Spinal cord (tissue), 10 donors: ENCODE data around the gene C1orf167. TPM values are rescaled to one million over a fixed set of nuclear protein-coding genes. Genes with fewer than 3 reads are reported as not detected.

ENCODE experiments used
- DNase-seq, 6 donors: peaks; one replicate each; pipeline versions ENCODE4 v3.0.0 to v3.0.0-alpha.2; 2013 to 2015; ENCODE audit warnings: low spot score in 6 of 6, low read depth in 4 of 6
- H3K27ac ChIP-seq: one replicate; pipeline ENCODE4 v1.5.1; 2013; ENCODE audit warnings: low read depth, low read length, control low read depth
- H3K27me3 ChIP-seq: one replicate; pipeline ENCODE4 v1.6.1; 2013; ENCODE audit warnings: low read length; ENCODE audit not compliant: control insufficient read depth, insufficient read depth
- H3K36me3 ChIP-seq: one replicate; pipeline ENCODE4 v1.6.1; 2013; ENCODE audit warnings: low read length; ENCODE audit not compliant: control insufficient read depth, insufficient read depth
- H3K4me1 ChIP-seq: one replicate; pipeline ENCODE4 v1.6.1; 2013; ENCODE audit warnings: low read length; ENCODE audit not compliant: control insufficient read depth, insufficient read depth
- H3K4me3 ChIP-seq: one replicate; pipeline ENCODE4 v1.5.1; 2013; ENCODE audit warnings: low read depth, low read length, control low read depth
- H3K9me3 ChIP-seq: one replicate; pipeline ENCODE4 v1.6.1; 2013; ENCODE audit warnings: low read length; ENCODE audit not compliant: control insufficient read depth, insufficient read depth
- WGBS: methylation state at CpG from one replicate; pipeline ENCODE4 v1.1.5; 2013; ENCODE audit warnings: missing lambda C conversion rate; ENCODE audit not compliant: insufficient coverage; 5-methylcytosine and 5-hydroxymethylcytosine counted together
- long read RNA-seq, 4 donors: transcript quantifications; one replicate each; lab custom pipeline, GENCODE V29; 2026
- polyA plus RNA-seq, 2 donors: library from polyadenylated mRNA; unstranded; fragments of 120-200 nt; gene quantifications; one replicate each; pipeline ENCODE4 v1.2.1, GENCODE V29; 2013; ENCODE audit not compliant: insufficient read length in 2 of 2
- total RNA-seq, 2 donors: library from RNA; depleted of rRNA in 1 of 2; stranded (reverse); fragments of 120-200 nt in 1 of 2; fragments of >200 nt in 1 of 2; gene quantifications; one replicate each; pipeline versions ENCODE4 v1.2.3 to v1.2.4, GENCODE V29; 2013 to 2014
- donor health status: healthy.

Gene C1orf167
- total RNA-seq: 1 to 10 TPM in 1 of 2 donors, under 1 TPM in 1; 0.30 to 4.7 TPM
- under 1 TPM in 1 of 2 donors, not detected in 1; 0.23 TPM for polyA plus RNA-seq
- long read RNA-seq, donor 1: 0 reads
- long read RNA-seq, donor 2: 0 reads
- long read RNA-seq, donor 3: 0 reads
- long read RNA-seq, donor 4: 0 reads

DNA sequence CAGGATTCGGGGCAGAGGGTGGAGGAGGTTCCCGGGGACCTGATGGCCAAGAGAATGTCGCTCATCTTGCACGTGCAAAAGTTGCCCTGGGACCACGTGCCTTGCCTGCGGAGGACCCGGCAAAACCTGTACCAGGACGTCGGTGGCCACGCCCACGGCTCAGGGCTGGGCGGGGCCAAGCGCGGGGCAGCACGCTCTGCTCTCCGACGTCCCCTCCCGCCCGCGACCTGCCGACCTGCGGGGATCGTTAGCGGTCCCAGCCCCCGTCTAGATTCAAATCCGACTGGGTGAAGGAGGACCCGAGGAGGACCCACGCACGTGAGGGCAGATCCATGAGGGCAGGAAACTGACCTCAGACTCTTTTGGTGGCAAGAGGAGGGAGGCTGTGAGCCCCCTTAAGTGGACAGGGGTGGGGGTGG, at the start of gene C1orf167:
TSS of gene C1orf167 (plus strand) at position 206 of the 419 bp plus-strand sequence. CDS start 2,208 bp downstream, outside the sequence.
- H3K4me3 ChIP-seq: no peak within 1 kb of the TSS
- H3K4me1 ChIP-seq: peaks cover 6% of the 10 kb centered on the region
- H3K9me3 ChIP-seq: no peaks in the 10 kb centered on the region
- no peaks in the 10 kb centered on the region for H3K36me3 ChIP-seq
- no peak for DNase-seq
- H3K27ac ChIP-seq: no peak within 1 kb of the TSS
- 6% methylated on average over 29 of the region's 29 CpGs for WGBS
- peaks cover 12% of the 10 kb centered on the region for H3K27me3 ChIP-seq

- no peaks in the 10 kb centered on the region for H3K9me3 ChIP-seq
- no peaks in the 10 kb centered on the region for H3K27me3 ChIP-seq
- H3K36me3 ChIP-seq: peaks cover 25% of the 10 kb centered on the region
- WGBS: 100% methylated on average over 5 of the region's 8 CpGs
- peaks cover 15% of the 10 kb centered on the region for H3K4me1 ChIP-seq
- H3K27ac ChIP-seq: no peak overlapping the region
- no peak overlapping the region for H3K4me3 ChIP-seq
- DNase-seq: no peak
Observed at GRCh38 chr1:11712285-11712684, 49.7 kb upstream of the C1orf167 start.

GRCh38 chr1:11713095-11713494, 48.9 kb upstream of the C1orf167 start:
- Histone ChIP-seq H3K4me1 (peaks cover 7% of the 10 kb centered on the region), H3K27ac (no peak overlapping the region), H3K9me3 (no peaks in the 10 kb centered on the region), H3K4me3 (no peak overlapping the region), H3K27me3 (no peaks in the 10 kb centered on the region), H3K36me3 (peaks cover 20% of the 10 kb centered on the region)
- WGBS: 67% methylated on average over 10 of the region's 11 CpGs
- DNase-seq: no peak

GRCh38 chr1:11714831-11715575, 47.0 kb upstream of the C1orf167 start:
- DNase-seq: peak in 2 of 6 donors; percentile 16 to 93
- Histone ChIP-seq H3K36me3 (peaks cover 13% of the 10 kb centered on the region), H3K9me3 (no peaks in the 10 kb centered on the region), H3K27me3 (no peaks in the 10 kb centered on the region), H3K27ac (no peak overlapping the region), H3K4me1 (peaks cover 15% of the 10 kb centered on the region), H3K4me3 (no peak overlapping the region)
- WGBS: 75% methylated on average over 19 of the region's 24 CpGs

- H3K27me3 ChIP-seq: no peaks in the 10 kb centered on the region
- no peaks in the 10 kb centered on the region for H3K9me3 ChIP-seq
- peak overlapping the region; percentile 24 for H3K4me3 ChIP-seq
- H3K4me1 ChIP-seq: peaks cover 14% of the 10 kb centered on the region
- peaks cover 9% of the 10 kb centered on the region for H3K36me3 ChIP-seq
- WGBS: 10% methylated on average over 30 of the region's 44 CpGs
- H3K27ac ChIP-seq: no peak overlapping the region
- DNase-seq: peak in 4 of 6 donors; percentile 58 to 93 (median 78)
Observed at GRCh38 chr1:11719313-11720032, 42.5 kb upstream of the C1orf167 start.

DNA sequence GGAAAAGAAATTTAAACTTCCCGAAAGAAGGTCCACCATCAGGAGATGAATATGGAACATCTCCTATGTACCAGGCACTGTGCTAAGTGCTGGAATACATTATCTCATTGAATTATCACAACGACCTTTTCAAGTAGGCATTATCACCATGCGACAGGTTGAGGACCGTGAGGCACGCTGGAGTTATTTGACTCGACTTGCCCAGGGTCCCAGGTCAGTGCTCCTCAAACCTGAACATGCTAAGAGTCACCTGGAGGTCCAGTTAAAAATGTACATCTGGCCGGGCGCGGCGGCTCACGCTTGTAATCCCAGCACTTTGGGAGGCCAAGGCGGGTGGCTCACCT, 42.0 kb upstream of the C1orf167 start:
- no peak overlapping the region for H3K27ac ChIP-seq
- no peaks in the 10 kb centered on the region for H3K9me3 ChIP-seq
- peaks cover 13% of the 10 kb centered on the region for H3K4me1 ChIP-seq
- no peak overlapping the region for H3K4me3 ChIP-seq
- WGBS: 89% methylated on average over 11 of the region's 12 CpGs
- no peaks in the 10 kb centered on the region for H3K27me3 ChIP-seq
- peaks cover 4% of the 10 kb centered on the region for H3K36me3 ChIP-seq
- no peak for DNase-seq

DNA sequence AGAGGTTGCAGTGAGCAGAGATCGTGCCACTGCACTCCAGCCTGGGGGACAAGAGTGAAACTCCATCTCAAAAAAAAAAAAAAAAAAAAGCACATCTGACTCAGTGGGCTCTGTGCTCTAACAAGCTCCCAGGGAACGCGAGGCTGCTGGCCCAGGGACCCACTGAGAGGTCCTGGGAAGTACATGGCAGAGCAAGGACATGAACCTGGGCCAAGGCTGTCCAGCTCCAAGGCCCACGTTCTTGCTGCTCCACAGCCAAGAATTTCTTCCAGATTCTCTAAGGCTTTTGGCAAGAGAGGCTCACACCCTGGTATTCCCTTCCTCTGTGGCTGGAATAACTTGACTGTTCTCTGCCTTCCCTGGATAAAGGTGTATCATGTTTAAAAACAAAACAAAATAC, 41.5 kb upstream of the C1orf167 start:
- H3K27me3 ChIP-seq: no peaks in the 10 kb centered on the region
- peak in 1 of 6 donors; percentile 60 for DNase-seq
- WGBS: 72% methylated on average over 3 of the region's 4 CpGs
- peaks cover 11% of the 10 kb centered on the region for H3K4me1 ChIP-seq
- no peak overlapping the region for H3K4me3 ChIP-seq
- peaks cover 4% of the 10 kb centered on the region for H3K36me3 ChIP-seq
- H3K9me3 ChIP-seq: no peaks in the 10 kb centered on the region
- no peak overlapping the region for H3K27ac ChIP-seq

DNA sequence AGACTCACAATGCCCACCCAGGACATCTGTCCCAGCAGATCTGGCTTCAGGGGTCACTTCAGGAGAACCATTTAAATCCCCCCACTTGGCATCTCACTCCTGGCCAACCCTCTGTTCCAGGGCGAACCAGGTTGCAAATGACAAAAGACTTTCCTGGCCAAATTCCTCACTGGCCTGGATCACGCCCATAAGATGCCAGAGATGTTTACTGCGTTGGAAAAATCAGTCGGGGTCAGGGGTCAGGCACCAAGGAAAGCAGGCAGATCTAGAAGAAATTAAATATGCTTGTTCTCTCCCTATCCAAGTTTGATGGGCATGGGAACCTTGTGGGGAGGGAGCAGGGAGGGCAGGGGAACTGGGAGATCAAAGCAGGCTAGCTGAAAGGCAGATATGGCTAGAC, 40.7 kb upstream of the C1orf167 start:
- DNase-seq: no peak
- no peaks in the 10 kb centered on the region for H3K27me3 ChIP-seq
- H3K27ac ChIP-seq: no peak overlapping the region
- WGBS: 89% methylated on average over 4 of the region's 4 CpGs
- H3K9me3 ChIP-seq: no peaks in the 10 kb centered on the region
- peaks cover 11% of the 10 kb centered on the region for H3K4me1 ChIP-seq
- H3K4me3 ChIP-seq: no peak overlapping the region
- H3K36me3 ChIP-seq: peaks cover 4% of the 10 kb centered on the region

DNA sequence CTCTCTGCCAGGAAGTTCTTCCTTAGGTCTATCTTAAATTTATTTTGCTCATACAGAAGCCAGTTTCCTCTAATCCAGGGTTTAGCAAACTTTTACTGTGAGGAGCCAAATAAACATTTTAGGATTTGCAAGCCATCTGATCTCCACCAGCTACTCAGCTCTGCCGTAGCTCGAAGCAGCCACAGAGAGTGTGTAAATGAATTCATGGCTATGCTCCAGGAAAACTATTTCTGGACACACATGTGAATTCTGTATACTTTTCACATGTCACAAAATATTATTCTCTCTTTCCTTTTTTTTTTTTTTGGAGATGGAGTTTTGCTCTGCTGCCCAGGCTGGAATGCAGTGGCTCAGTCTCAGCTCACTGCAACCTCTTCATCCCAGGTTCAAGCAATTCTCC, 39.5 kb upstream of the C1orf167 start:
- H3K9me3 ChIP-seq: no peaks in the 10 kb centered on the region
- peak in 1 of 6 donors; percentile 87 for DNase-seq
- H3K4me3 ChIP-seq: no peak overlapping the region
- H3K27ac ChIP-seq: no peak overlapping the region
- H3K27me3 ChIP-seq: no peaks in the 10 kb centered on the region
- peaks cover 11% of the 10 kb centered on the region for H3K4me1 ChIP-seq
- H3K36me3 ChIP-seq: peaks cover 9% of the 10 kb centered on the region
- WGBS: no CpG with 5 or more reads among the region's 2 CpGs
